Loucy (cell line): ENCODE results near the gene HSBP1L1.

Experiments used
- CTCF ChIP-seq: fragments of 200-600 bp; sonication (generic); conservative IDR thresholded peaks from 2 replicates; pipeline ENCODE4 v1.5.1; 2014; ENCODE audit warnings: mild to moderate bottlenecking, antibody characterized with exemption, low read length
- EZH2phosphoT487 ChIP-seq: fragments of 200-600 bp; IDR thresholded peaks from 2 replicates; pipeline ENCODE4 v1.6.1; 2018; ENCODE audit warnings: antibody characterized with exemption, mild to moderate bottlenecking, moderate library complexity, borderline replicate concordance

- TF ChIP-seq CTCF (no peak), EZH2phosphoT487 (no peak)
Observed at GRCh38 chr18:79915161-79916127, 49.0 kb upstream of the HSBP1L1 start.
